Measurements from ENCODE around the gene KLK12. TPM values are rescaled to one million over a fixed set of nuclear protein-coding genes. Genes with fewer than 3 reads are reported as not detected.

The KLK12 gene
- total RNA-seq, 1 experiment from 2014 or later, result not detected

- Histone ChIP-seq H3K36me3 (ENCODE audit: low read depth, low read length) (no peaks in the 10 kb centered on the region), H3K79me2 (ENCODE audit: low read length) (no peaks in the 10 kb centered on the region), H3K9me2 (replicated peaks; ENCODE audit: low read length) (no peaks in the 10 kb centered on the region), H3K27ac (ENCODE audit: low read length) (no peak overlapping the region), H3K27me3 (ENCODE audit: low read length) (no peaks in the 10 kb centered on the region), H4K20me1 (ENCODE audit: low read length) (no peaks in the 10 kb centered on the region), H3F3A (ENCODE audit: low read length, unreplicated experiment) (no peaks in the 10 kb centered on the region), H3K4me3 (ENCODE audit: low read length) (no peak overlapping the region), H3K9ac (ENCODE audit: low read length) (no peak overlapping the region), H3K9me3 (ENCODE audit: low read length) (0 out of 2 replicates have a peak, but pooled peaks cover 2% of the 10 kb centered on the region), H3K4me2 (ENCODE audit: low read length) (no peak overlapping the region), H3K4me1 (ENCODE audit: insufficient read depth, low read length) (peaks cover 12% of the 10 kb centered on the region; the same call in 1 of the 2 replicates), H2AFZ (ENCODE audit: low read length) (no peak overlapping the region)
- no peak for ATAC-seq
- intact Hi-C loops (cut with micrococcal nuclease), result no loop called here
- BruUV-seq (replicated peaks), result no TSS peak
- POLR2A ChIA-PET (ENCODE audit: unreplicated experiment), result no interaction called here
- TF ChIP-seq CTCF (conservative IDR thresholded peaks at IDR 0.05; ENCODE audit: low read depth, low read length) (no peak), EZH2 (IDR thresholded peaks at IDR 0.05; ENCODE audit: low read length, unreplicated experiment) (no peak), EZH2phosphoT487 (IDR thresholded peaks at IDR 0.05; ENCODE audit: borderline replicate concordance, low read length) (no peak)
- no peak for DNase-seq
- CTCF ChIA-PET, result no interaction called here
Measured at GRCh38 chr19:51007488-51007887, 27.3 kb downstream of the KLK12 start.

- no peaks in the 10 kb centered on the region for H3K36me3 ChIP-seq (ENCODE audit: low read depth, low read length)
- no peak overlapping the region for H3K27ac ChIP-seq (ENCODE audit: low read length)
- no peaks in the 10 kb centered on the region for H3K9me2 ChIP-seq (replicated peaks; ENCODE audit: low read length)
- H3K4me2 ChIP-seq (ENCODE audit: low read length), result no peak overlapping the region
- peaks cover 21% of the 10 kb centered on the region for H3K4me1 ChIP-seq (ENCODE audit: insufficient read depth, low read length)
- ATAC-seq (no peak), DNase-seq (no peak)
- H3K27me3 ChIP-seq (ENCODE audit: low read length), result no peaks in the 10 kb centered on the region
- intact Hi-C loops (cut with micrococcal nuclease), result no loop called here
- H3K9ac ChIP-seq (ENCODE audit: low read length), result no peak overlapping the region
- no TSS peak for BruUV-seq (replicated peaks)
- H3F3A ChIP-seq (ENCODE audit: low read length, unreplicated experiment), result no peaks in the 10 kb centered on the region
- POLR2A ChIA-PET (ENCODE audit: unreplicated experiment), result no interaction called here
- TF ChIP-seq EZH2 (IDR thresholded peaks at IDR 0.05; ENCODE audit: low read length, unreplicated experiment) (no peak), EZH2phosphoT487 (IDR thresholded peaks at IDR 0.05; ENCODE audit: borderline replicate concordance, low read length) (no peak)
- H3K79me2 ChIP-seq (ENCODE audit: low read length), result no peaks in the 10 kb centered on the region
- CTCF ChIA-PET, result no interaction called here
- H3K9me3 ChIP-seq (ENCODE audit: low read length), result no peaks in the 10 kb centered on the region
- H3K4me3 ChIP-seq (ENCODE audit: low read length), result no peak overlapping the region
- no peak overlapping the region for H2AFZ ChIP-seq (ENCODE audit: low read length)
- no peaks in the 10 kb centered on the region for H4K20me1 ChIP-seq (ENCODE audit: low read length)
Measured at GRCh38 chr19:51006406-51006805, 28.4 kb downstream of the KLK12 start.

GRCh38 chr19:51005248-51005647 lies 29.6 kb downstream of the KLK12 start:
- Histone ChIP-seq H3K4me3 (ENCODE audit: low read length) (no peak overlapping the region), H3K36me3 (ENCODE audit: low read depth, low read length) (no peaks in the 10 kb centered on the region), H3K4me1 (ENCODE audit: insufficient read depth, low read length) (peaks cover 16% of the 10 kb centered on the region), H3K9me2 (replicated peaks; ENCODE audit: low read length) (no peaks in the 10 kb centered on the region), H3K27me3 (ENCODE audit: low read length) (no peaks in the 10 kb centered on the region), H3K4me2 (ENCODE audit: low read length) (no peak overlapping the region), H4K20me1 (ENCODE audit: low read length) (no peaks in the 10 kb centered on the region), H3K27ac (ENCODE audit: low read length) (no peak overlapping the region), H3K9ac (ENCODE audit: low read length) (no peak overlapping the region), H3K79me2 (ENCODE audit: low read length) (no peaks in the 10 kb centered on the region), H2AFZ (ENCODE audit: low read length) (no peak overlapping the region), H3K9me3 (ENCODE audit: low read length) (no peaks in the 10 kb centered on the region), H3F3A (ENCODE audit: low read length, unreplicated experiment) (no peaks in the 10 kb centered on the region)
- ATAC-seq, result no peak
- intact Hi-C loops (cut with micrococcal nuclease), result no loop called here
- CTCF ChIA-PET, result no interaction called here
- POLR2A ChIA-PET (ENCODE audit: unreplicated experiment), result no interaction called here
- no TSS peak for BruUV-seq (replicated peaks)
- no peak for DNase-seq
- TF ChIP-seq CTCF (conservative IDR thresholded peaks at IDR 0.05; ENCODE audit: low read depth, low read length) (no peak), EZH2 (IDR thresholded peaks at IDR 0.05; ENCODE audit: low read length, unreplicated experiment) (no peak), EZH2phosphoT487 (IDR thresholded peaks at IDR 0.05; ENCODE audit: borderline replicate concordance, low read length) (no peak)
